ENCODE results near the gene VWC2L. TPM values are rescaled to one million over a fixed set of nuclear protein-coding genes. Genes with fewer than 3 reads are reported as not detected.

Gene VWC2L
- total and polyA plus RNA-seq, 2 of the 4 experiments (the other 2 are of a cell fraction): not detected

DNA sequence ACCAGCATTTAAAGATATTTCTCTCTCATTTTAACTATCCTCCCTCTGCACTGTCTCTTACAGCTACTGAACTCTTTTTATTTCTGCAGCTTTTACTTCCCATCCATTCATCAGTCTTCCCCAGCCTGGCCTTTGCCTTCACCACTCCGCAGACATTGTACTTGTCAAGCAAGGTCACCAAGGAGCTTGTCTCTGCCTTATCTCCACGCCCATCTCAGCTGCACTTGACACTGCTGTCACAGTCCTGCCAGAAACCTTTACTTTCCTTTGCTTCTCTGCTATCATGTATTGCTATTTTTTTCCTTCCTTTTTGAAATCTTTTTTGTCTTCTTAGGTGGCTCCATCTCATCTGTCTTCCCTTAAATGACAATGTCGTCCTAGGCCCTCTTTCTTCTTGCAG, 147.0 kb downstream of the VWC2L start:
- no TSS peak for BruUV-seq (replicated peaks)
- in situ Hi-C loops (cut with MboI; ENCODE audit: low sequenced_read_pairs): no loop called here
- 65% methylated on average over 2 of the region's 3 CpGs; no CpG with 5 or more reads in 1 of the 2 experiments for WGBS, 2 experiments (ENCODE audit: extremely low coverage in 2 of 2, insufficient read length in 1 of 2)

More for the DNA sequence above, 147.0 kb downstream of the VWC2L start:
- no peak overlapping the region for H3K23ac ChIP-seq (ENCODE audit: low read depth, low read length)
- dilution Hi-C loops (cut with HindIII; ENCODE audit: low sequenced_read_pairs, unreplicated experiment) (no loop called here), intact Hi-C loops (cut with micrococcal nuclease) (no loop called here)
- H3K4me1 ChIP-seq (ENCODE audit: control insufficient read depth, insufficient read depth, low read length): no peaks in the 10 kb centered on the region
- ChIA-PET POLR2A (ENCODE audit: unreplicated experiment) (no interaction called here), CTCF (no interaction called here)
- no peaks in the 10 kb centered on the region for H3K27me3 ChIP-seq (ENCODE audit: control insufficient read depth, insufficient read depth, low read length)
- no peak overlapping the region for H3K4ac ChIP-seq (ENCODE audit: low read depth, low read length)
- H3K27ac ChIP-seq (ENCODE audit: insufficient read depth, low read length): no peak overlapping the region
- H3K9me3 ChIP-seq (ENCODE audit: control insufficient read depth, insufficient read depth, low read length): no peaks in the 10 kb centered on the region
- DNase-seq: no peak
- no peak overlapping the region for H2BK20ac ChIP-seq (ENCODE audit: low read depth, low read length)
- no peak overlapping the region for H2BK5ac ChIP-seq (ENCODE audit: low read depth, low read length, poor library complexity, severe bottlenecking)
- TF ChIP-seq FOS (IDR thresholded peaks at IDR 0.05; ENCODE audit: low read depth, low read length) (no peak), RFX5 (IDR thresholded peaks at IDR 0.05; ENCODE audit: low read depth, low read length) (no peak), MXI1 (IDR thresholded peaks at IDR 0.05; ENCODE audit: borderline replicate concordance, low read depth, low read length) (no peak), BHLHE40 (IDR thresholded peaks at IDR 0.05; ENCODE audit: low read depth, low read length) (no peak)
- no peaks in the 10 kb centered on the region for H3K36me3 ChIP-seq (ENCODE audit: control insufficient read depth, insufficient read depth, low read length)
- no peaks in the 10 kb centered on the region for H3K79me1 ChIP-seq (ENCODE audit: low read depth in 1 of 2, low read length in 2 of 2)
- no peak overlapping the region for H3K4me3 ChIP-seq (ENCODE audit: insufficient read depth, low read depth, low read length)
- no peaks in the 10 kb centered on the region for H4K20me1 ChIP-seq (ENCODE audit: insufficient read depth, low read length)
- no peak overlapping the region for H3K14ac ChIP-seq (replicated peaks; ENCODE audit: low read depth, low read length)
- no peak overlapping the region for H4K5ac ChIP-seq (ENCODE audit: low read depth, low read length)
- H3K56ac ChIP-seq (ENCODE audit: extremely low read depth, insufficient read depth, low read length): no peak overlapping the region
- H2BK120ac ChIP-seq (ENCODE audit: low read depth, low read length): no peak overlapping the region
- no peak overlapping the region for H2BK15ac ChIP-seq (ENCODE audit: low read depth, low read length)
- no peak overlapping the region for H4K91ac ChIP-seq (ENCODE audit: insufficient read depth, low read depth, low read length)
- no peak overlapping the region for H3K9ac ChIP-seq (ENCODE audit: low read depth, low read length)
- no peak for ATAC-seq (ENCODE audit: low read depth)
- no peak overlapping the region for H2AK5ac ChIP-seq (ENCODE audit: low read depth, low read length)
- H2AFZ ChIP-seq (replicated peaks; ENCODE audit: low read length, poor library complexity): no peak overlapping the region
- no peak overlapping the region for H2AK9ac ChIP-seq (replicated peaks; ENCODE audit: low read depth, low read length, poor library complexity)
- H4K8ac ChIP-seq (ENCODE audit: low read depth in 2 of 2, low read length in 2 of 2): no peak overlapping the region
- no peak overlapping the region for H3K18ac ChIP-seq (ENCODE audit: low read depth, low read length)
- no peaks in the 10 kb centered on the region for H3K9me1 ChIP-seq (ENCODE audit: insufficient read depth, low read length)
- H3K4me2 ChIP-seq (ENCODE audit: low read depth, low read length): no peak overlapping the region

All from IMR-90 (cell line).